RPMI8226 (cell line): ENCODE data around the gene SLCO1C1.
"Not testable (repeated sequence)": the region's sequence is repeated elsewhere in the genome, so short reads cannot be mapped to it uniquely, and the experiment has no call there.

Experiments used
- DNase-seq: peaks from one replicate; pipeline ENCODE4 v3.0.0-alpha.2; 2015

The SLCO1C1 gene, protein sequence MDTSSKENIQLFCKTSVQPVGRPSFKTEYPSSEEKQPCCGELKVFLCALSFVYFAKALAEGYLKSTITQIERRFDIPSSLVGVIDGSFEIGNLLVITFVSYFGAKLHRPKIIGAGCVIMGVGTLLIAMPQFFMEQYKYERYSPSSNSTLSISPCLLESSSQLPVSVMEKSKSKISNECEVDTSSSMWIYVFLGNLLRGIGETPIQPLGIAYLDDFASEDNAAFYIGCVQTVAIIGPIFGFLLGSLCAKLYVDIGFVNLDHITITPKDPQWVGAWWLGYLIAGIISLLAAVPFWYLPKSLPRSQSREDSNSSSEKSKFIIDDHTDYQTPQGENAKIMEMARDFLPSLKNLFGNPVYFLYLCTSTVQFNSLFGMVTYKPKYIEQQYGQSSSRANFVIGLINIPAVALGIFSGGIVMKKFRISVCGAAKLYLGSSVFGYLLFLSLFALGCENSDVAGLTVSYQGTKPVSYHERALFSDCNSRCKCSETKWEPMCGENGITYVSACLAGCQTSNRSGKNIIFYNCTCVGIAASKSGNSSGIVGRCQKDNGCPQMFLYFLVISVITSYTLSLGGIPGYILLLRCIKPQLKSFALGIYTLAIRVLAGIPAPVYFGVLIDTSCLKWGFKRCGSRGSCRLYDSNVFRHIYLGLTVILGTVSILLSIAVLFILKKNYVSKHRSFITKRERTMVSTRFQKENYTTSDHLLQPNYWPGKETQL

DNA sequence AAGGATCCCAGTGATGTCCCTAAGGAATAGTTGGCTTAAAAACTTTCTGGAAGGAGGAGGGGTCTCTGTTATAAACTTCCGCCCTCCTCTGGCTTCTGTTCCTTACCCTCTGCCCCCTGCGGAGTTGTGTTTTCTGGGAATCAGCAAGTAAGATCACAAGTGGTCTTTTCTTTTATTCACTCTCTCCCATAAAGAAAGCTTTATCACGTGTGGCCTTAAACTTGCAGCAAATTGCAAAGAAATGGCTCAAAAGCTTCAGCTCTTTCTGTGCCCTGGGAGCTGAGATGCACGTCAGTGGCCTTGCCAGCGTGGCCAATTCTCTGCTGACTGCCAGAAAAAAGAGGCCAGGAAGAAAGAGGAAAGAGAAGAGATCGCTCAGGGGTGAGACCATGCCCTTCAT is at the start of gene SLCO1C1:
TSS of gene SLCO1C1 (plus strand) at position 101 of the 400 bp plus-strand sequence. CDS start 4,245 bp downstream, outside the sequence.
- no peak for DNase-seq

GRCh38 chr12:20646239-20646827 is 48.8 kb upstream of the SLCO1C1 start:
- DNase-seq, result peak; percentile 49

DNA sequence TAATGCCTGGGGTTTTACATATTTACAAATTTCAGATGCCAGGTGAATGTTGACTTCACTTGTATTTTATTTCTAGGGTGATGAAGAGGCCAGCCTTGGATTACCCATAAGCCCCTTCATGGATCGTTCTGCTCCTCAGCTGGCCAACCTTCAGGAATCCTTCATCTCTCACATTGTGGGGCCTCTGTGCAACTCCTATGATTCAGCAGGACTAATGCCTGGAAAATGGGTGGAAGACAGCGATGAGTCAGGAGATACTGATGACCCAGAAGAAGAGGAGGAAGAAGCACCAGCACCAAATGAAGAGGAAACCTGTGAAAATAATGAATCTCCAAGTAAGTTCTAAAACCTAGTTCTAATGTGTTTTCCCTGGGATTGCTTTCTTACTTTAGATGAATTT is 41.3 kb upstream of the SLCO1C1 start:
- no peak for DNase-seq

DNA sequence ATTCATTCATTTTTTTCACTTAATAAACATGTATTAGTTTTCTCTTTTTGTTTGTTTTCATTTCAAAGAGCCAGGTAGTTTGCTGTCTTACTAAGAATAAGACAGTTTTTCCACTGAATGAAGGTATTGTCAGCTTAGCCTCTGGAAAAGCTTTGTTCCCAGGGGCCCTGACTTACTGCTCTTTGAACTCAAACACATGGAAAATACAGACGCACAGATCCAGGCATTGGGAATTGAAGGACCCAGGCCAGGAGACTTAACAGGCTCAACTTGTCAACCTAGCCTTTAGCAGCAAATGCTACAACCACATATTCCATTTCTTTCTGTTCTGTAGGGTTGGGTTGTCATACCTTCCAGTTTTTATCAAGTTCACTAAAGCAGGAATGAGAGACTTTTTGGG is 38.5 kb upstream of the SLCO1C1 start:
- no peak for DNase-seq

DNA sequence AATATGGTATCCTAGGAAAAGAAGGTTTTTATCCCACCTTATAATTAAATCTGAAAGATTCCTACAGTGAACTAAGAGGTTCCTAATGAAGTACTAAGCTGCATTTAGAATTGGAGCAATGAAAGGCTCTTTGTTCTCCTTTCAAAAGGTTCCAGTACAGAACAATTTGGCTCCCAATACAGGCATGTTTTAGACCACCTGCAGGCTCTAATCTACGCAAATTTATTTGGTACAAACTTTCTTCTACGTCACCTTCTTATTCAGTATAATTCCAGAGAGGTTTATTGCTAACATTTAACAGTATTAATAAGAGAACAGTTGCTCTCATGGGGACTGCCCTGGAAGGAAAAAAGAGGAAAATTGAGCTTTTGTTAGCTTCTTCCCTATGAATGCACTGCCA is 37.6 kb upstream of the SLCO1C1 start:
- no peak for DNase-seq

- DNase-seq, result no peak
Measured at GRCh38 chr12:20681334-20681733, 13.8 kb upstream of the SLCO1C1 start.

- DNase-seq, result no peak
Measured at GRCh38 chr12:20696181-20696905, 1.2 kb downstream of the SLCO1C1 start.

DNA sequence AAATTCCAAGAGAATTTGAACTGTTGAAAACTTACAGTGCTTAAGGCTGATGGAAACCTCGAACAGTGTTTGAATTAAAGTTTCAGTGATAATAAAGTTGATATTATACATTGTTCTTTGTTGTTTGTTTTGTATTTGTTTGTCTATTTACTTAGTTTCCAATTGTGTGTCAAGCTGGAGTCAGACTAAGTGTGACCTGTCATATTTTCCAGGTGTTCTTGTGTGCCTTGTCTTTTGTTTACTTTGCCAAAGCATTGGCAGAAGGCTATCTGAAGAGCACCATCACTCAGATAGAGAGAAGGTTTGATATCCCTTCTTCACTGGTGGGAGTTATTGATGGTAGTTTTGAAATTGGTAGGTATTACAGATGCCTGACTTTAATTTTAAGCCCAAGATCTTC is 6.0 kb downstream of the SLCO1C1 start:
- no peak for DNase-seq

GRCh38 chr12:20704860-20705259 is 9.7 kb downstream of the SLCO1C1 start:
- no peak for DNase-seq

GRCh38 chr12:20711846-20712245 is 16.7 kb downstream of the SLCO1C1 start:
- DNase-seq, result no peak

DNA sequence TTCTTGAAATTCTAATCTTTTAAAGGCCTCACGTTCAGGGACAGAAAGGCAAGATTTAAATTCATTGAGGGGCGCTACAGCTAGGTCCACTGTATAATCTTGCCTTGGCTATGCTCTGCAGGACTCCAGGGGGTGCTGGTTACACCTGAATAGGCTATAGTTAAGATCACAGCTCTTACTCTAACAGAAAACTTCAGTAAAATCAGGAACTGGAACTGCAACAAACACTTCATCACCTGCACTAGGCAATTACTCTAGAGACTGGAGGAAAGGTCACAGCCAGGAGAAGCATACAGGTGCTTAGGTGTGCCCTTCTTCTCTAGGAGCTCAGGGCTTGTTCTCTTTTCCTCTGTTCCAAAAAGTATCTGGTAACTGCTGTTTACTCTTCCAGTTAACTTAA is 20.9 kb downstream of the SLCO1C1 start:
- peak; percentile 84 for DNase-seq

- DNase-seq, result no peak
Measured at GRCh38 chr12:20716985-20717384, 21.9 kb downstream of the SLCO1C1 start.

GRCh38 chr12:20718294-20718693 is 23.2 kb downstream of the SLCO1C1 start:
- no peak for DNase-seq

- DNase-seq, result no peak
Measured at GRCh38 chr12:20722142-20722541, 27.0 kb downstream of the SLCO1C1 start.

DNA sequence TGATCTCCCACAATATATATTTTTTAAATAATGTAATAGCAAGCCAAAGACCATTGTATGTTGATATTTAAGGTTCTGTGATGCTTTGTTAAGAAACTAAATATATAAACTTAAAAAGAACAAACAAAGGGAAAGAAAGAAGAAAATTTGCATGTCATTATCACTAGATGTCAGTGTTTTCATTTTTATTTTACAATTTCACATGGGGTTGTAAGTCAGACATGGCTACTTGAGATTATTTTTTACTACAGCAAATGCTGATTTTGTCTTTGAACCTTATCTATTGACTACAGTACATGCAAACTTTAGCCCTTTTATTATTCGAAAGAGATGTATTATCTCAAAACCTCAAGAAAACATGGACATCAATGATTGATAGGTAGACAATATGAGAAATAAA is 36.1 kb downstream of the SLCO1C1 start:
- DNase-seq, result no peak

DNA sequence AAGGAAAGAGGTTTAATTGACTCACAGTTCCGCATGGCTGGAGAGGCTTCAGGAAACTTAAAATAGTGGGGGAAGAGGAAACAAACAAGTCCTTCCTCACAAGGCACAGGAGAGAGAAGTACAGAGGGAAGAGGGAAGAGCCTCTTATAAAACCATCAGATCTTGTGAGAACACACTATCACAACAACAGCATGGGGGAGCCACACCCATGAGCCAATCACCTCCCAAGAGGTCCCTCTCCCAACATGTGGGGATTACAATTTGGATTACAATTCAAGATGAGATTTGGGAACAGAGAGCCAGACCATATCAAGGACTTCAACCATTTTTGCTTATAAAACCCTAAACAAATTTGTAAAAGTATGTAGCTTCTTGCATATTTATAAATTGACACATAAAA is 45.8 kb downstream of the SLCO1C1 start:
- DNase-seq, result no peak

GRCh38 chr12:20748198-20748597 is 53.1 kb downstream of the SLCO1C1 start:
- DNase-seq, result peak; percentile 73

GRCh38 chr12:20751046-20751445 is 55.9 kb downstream of the SLCO1C1 start:
- no peak for DNase-seq

- no peak for DNase-seq
Measured at GRCh38 chr12:20777420-20777819, 82.3 kb downstream of the SLCO1C1 start.

DNA sequence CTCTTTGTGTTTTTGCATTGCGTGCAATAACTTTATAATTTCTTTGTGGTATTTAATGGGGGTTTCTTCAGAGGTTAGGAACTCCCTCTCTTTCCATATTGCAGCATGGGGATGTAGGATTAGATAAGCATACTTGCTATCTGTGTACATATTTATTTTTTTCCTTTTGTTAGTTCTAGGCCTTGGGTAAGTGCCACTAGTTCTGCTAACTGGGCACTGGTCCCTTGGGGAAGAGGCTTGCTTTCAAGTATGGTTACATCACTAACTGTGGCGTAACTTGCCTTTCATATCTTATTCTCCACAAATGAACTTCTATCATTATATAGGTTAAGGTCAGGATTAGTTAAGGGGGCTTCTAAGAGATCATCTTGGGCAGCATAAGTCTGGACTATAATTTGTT is 83.8 kb downstream of the SLCO1C1 start:
- DNase-seq, result no peak

DNA sequence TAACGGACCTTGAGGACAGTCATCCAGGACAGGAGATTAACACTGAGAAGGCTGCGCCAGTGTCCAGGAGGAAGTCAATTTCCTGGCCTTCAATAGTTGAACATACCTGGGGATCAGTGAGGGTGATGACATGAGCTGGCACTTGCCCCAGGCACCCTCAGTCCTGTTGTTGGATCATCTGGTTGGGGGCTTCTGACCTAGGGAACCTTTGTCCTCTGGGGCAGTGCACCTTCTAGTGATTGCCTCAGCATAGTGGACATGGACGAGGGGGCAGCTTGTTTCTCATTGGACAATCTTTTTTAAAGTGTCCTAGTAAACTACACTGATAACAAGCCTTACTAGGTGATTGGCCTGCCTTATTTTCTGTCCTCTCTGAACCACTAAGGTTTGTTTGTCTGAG is 84.8 kb downstream of the SLCO1C1 start:
- not testable (repeated sequence) for DNase-seq

DNA sequence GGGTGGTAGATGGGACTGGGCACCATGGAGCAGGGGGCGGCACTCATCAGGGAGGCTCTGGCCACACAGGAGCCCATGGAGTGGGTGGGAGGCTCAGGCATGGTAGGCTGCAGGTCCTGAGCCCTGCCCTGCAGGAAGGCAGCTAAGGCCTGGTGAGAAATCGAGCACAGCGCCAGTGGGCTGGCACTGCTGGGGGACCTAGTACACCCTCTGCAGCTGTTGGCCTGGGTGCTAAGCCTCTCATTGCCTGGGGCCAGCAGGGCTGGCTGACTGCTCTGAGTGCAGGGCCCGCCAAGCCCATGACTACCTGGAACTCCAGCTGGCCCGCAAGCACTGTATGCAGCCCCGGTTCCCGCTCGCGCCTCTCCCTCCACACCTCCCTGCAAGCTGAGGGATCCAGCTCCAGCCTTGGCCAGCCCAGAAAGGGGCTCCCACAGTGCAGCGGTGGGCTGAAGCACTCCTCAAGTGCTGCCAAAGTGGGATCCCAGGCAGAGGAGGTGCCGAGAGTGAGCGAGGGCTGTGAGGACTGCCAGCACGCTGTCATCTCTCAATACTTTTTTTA is 88.7 kb downstream of the SLCO1C1 start:
- not testable (repeated sequence) for DNase-seq

DNA sequence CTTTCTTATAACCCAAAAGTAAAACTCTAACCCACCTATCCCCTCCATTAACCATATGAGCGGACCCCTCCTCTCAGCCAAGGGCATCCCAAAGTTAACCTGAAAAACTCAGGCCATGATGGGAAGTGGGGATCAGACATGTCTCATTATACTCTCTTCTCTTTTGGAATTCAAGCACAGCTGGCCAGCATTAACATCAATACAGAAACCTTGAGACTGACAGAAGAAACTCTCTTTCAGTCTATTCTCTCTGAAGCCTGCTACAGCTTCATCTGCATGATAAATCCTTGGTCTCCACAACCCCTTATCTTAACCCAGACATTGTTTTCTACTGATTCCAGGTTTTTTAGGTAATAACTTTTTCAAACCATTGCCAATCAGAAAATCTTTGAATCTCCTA is 97.8 kb downstream of the SLCO1C1 start:
- DNase-seq, result no peak
